Tibial nerve (tissue), 3 donors: ENCODE measurements around the gene ALOXE3.

Source experiments
- POLR2A ChIP-seq, 2 donors: fragments of 450-650 bp; IDR thresholded peaks; one replicate each; pipeline ENCODE4 v1.6.1; 2017; ENCODE audit warnings: antibody characterized with exemption in 2 of 2, mild to moderate bottlenecking in 2 of 2, moderate library complexity in 2 of 2
- TF ChIP-seq, protein P1 (sequence below), 5 experiments: fragments of 200-600 bp in 3 of 5; fragments of 450-650 bp in 2 of 5; sonication (generic) in 3 of 5; IDR thresholded peaks; one replicate each; pipeline ENCODE4 v1.5.1; 2016 to 2019; ENCODE audit warnings: antibody characterized with exemption in 5 of 5, mild to moderate bottlenecking in 3 of 5, moderate library complexity in 2 of 5

DNA sequence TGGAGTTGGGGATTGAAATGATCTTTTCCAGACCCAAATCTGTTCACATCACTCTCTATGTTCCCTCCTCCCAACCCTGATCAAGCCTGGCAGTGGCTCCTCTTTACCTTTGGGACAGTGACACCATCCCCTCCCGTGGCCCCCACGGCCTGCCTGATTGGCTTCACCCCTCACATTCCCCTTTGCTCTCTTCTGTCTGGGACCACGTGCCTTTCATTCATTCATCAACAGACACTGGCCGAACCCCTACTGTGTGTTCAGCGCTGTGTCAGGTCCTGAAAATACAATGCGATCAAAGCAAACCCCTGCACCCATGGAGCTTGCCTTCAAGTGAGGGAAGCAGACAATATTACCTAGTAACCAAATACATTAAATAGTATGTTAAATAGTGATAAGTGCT lies 28.6 kb downstream of the ALOXE3 start:
- TF ChIP-seq, protein P1, sequence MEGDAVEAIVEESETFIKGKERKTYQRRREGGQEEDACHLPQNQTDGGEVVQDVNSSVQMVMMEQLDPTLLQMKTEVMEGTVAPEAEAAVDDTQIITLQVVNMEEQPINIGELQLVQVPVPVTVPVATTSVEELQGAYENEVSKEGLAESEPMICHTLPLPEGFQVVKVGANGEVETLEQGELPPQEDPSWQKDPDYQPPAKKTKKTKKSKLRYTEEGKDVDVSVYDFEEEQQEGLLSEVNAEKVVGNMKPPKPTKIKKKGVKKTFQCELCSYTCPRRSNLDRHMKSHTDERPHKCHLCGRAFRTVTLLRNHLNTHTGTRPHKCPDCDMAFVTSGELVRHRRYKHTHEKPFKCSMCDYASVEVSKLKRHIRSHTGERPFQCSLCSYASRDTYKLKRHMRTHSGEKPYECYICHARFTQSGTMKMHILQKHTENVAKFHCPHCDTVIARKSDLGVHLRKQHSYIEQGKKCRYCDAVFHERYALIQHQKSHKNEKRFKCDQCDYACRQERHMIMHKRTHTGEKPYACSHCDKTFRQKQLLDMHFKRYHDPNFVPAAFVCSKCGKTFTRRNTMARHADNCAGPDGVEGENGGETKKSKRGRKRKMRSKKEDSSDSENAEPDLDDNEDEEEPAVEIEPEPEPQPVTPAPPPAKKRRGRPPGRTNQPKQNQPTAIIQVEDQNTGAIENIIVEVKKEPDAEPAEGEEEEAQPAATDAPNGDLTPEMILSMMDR (IDR thresholded peaks at IDR 0.05) = no peak
- TF ChIP-seq POLR2A (IDR thresholded peaks at IDR 0.05) = no peak
